CD8-positive, alpha-beta memory T cell (primary cell): ENCODE data around the gene CACNA2D1. TPM values are rescaled to one million over a fixed set of nuclear protein-coding genes. Genes with fewer than 3 reads are reported as not detected.

Experiments used
- CTCF ChIA-PET: fragments of 350-600 bp; sonication (Branson Sonifier 250); formaldehyde crosslinking; loops from one replicate; lab custom pipeline; 2021; ENCODE audit warnings: antibody characterized with exemption; lab: Charles Lee
- POLR2A ChIA-PET: fragments of 350-600 bp; sonication (Branson Sonifier 250); formaldehyde crosslinking; loops from one replicate; lab custom pipeline; 2021; ENCODE audit warnings: antibody characterized with exemption; lab: Charles Lee
- DNase-seq, 5 donors: peaks; one replicate each; pipeline versions ENCODE4 v3.0.0 to v3.0.0-alpha.2; 2020 to 2022; ENCODE audit warnings: mixed read lengths in 1 of 5
- H3K27ac ChIP-seq: one replicate; pipeline ENCODE4 v1.7.0; 2013; ENCODE audit warnings: low read depth, mild to moderate bottlenecking, low read length, moderate library complexity
- H3K27me3 ChIP-seq: 2 replicates; pipeline ENCODE4 v1.7.0; 2013; ENCODE audit warnings: low read length, mild to moderate bottlenecking; ENCODE audit not compliant: insufficient read depth, poor library complexity, severe bottlenecking
- H3K36me3 ChIP-seq: 2 replicates; pipeline ENCODE4 v1.7.0; 2013; ENCODE audit warnings: mild to moderate bottlenecking, low read length, moderate library complexity; ENCODE audit not compliant: insufficient read depth
- H3K4me1 ChIP-seq: 2 replicates; pipeline ENCODE4 v1.7.0; 2013; ENCODE audit warnings: mild to moderate bottlenecking, low read length, moderate library complexity; ENCODE audit not compliant: insufficient read depth
- H3K4me3 ChIP-seq: 2 replicates; pipeline ENCODE4 v1.7.0; 2013; ENCODE audit warnings: mild to moderate bottlenecking, low read length
- H3K9me3 ChIP-seq: 2 replicates; pipeline ENCODE4 v1.7.0; 2013; ENCODE audit warnings: mild to moderate bottlenecking, low read length
- H3K27ac Mint-ChIP-seq, 8 donors: one replicate each; pipeline ENCODE4 v1.8.0; 2020 to 2021; ENCODE audit warnings: mixed read lengths in 8 of 8, mild to moderate bottlenecking in 6 of 8, inconsistent platforms in 3 of 8, moderate library complexity in 3 of 8
- H3K27me3 Mint-ChIP-seq, 2 donors: one replicate each; pipeline ENCODE4 v1.8.0; 2020 to 2021; ENCODE audit warnings: mixed read lengths in 2 of 2, mild to moderate bottlenecking in 1 of 2, moderate library complexity in 1 of 2
- H3K36me3 Mint-ChIP-seq, 3 donors: one replicate each; pipeline ENCODE4 v1.8.0; 2020 to 2021; ENCODE audit warnings: mixed read lengths in 3 of 3, inconsistent platforms in 1 of 3, mild to moderate bottlenecking in 1 of 3
- H3K4me1 Mint-ChIP-seq, 3 donors: one replicate each; pipeline ENCODE4 v1.8.0; 2020 to 2021; ENCODE audit warnings: mixed read lengths in 3 of 3, inconsistent platforms in 1 of 3, mild to moderate bottlenecking in 1 of 3
- H3K4me3 Mint-ChIP-seq, 7 donors: one replicate each; pipeline ENCODE4 v1.8.0; 2020 to 2021; ENCODE audit warnings: mixed read lengths in 7 of 7, mild to moderate bottlenecking in 6 of 7, moderate library complexity in 4 of 7, inconsistent platforms in 2 of 7
- H3K9me3 Mint-ChIP-seq, 5 donors: one replicate each; pipeline ENCODE4 v1.8.0; 2020 to 2022; ENCODE audit warnings: mixed read lengths in 5 of 5, mild to moderate bottlenecking in 3 of 5, moderate library complexity in 2 of 5, inconsistent platforms in 1 of 5
- polyA plus RNA-seq: library from polyadenylated mRNA; unstranded; fragments of 300-500 nt; fragmentation: Illumina TruSeq; gene quantifications from one replicate; pipeline ENCODE4 v1.2.3, GENCODE V29; 2021
- total RNA-seq, 2 experiments: library from RNA; stranded (reverse); gene quantifications; one replicate each; pipeline ENCODE4 v1.2.3, GENCODE V29; 2021

Gene CACNA2D1
- total and polyA plus RNA-seq, 3 experiments from 2014 or later = not detected

DNA sequence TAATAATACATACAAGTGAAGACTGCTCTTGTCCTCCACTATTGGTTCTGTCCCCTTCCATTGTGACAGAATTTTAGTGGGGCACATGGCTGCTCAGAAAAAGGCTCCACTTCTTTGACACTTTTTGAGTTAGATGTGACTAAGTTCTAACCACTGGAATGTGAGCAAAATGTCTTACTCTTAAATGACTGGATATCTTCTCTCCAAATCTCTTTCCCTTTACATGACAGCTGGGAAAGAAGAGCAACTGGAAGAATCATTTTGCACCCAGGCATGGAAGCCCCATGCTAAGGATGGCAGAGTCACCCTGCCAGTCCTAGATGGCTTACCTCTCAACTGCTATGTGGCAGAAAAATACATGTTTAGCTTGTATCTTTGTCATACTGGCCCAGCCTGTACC, 97.7 kb downstream of the CACNA2D1 start:
- CTCF ChIA-PET = no interaction called here
- no peaks in the 10 kb centered on the region for H3K36me3 ChIP-seq
- Mint-ChIP-seq H3K9me3 (peaks cover 0 to 23% (median 1%) of the 10 kb centered on the region in 5 donors), H3K27ac (no peak overlapping the region), H3K4me3 (no peak overlapping the region), H3K4me1 (no peaks in the 10 kb centered on the region), H3K36me3 (no peaks in the 10 kb centered on the region), H3K27me3 (no peaks in the 10 kb centered on the region)
- no peaks in the 10 kb centered on the region for H3K4me1 ChIP-seq
- DNase-seq = no peak
- H3K27me3 ChIP-seq = no peaks in the 10 kb centered on the region
- POLR2A ChIA-PET = no interaction called here
- H3K27ac ChIP-seq = no peak overlapping the region
- no peak overlapping the region for H3K4me3 ChIP-seq
- H3K9me3 ChIP-seq = no peaks in the 10 kb centered on the region

GRCh38 chr7:82343716-82344115, 99.9 kb downstream of the CACNA2D1 start:
- Mint-ChIP-seq H3K27ac (no peak overlapping the region), H3K4me3 (no peak overlapping the region), H3K36me3 (no peaks in the 10 kb centered on the region), H3K9me3 (peaks cover 0 to 20% (median 3%) of the 10 kb centered on the region in 5 donors), H3K4me1 (no peaks in the 10 kb centered on the region), H3K27me3 (no peaks in the 10 kb centered on the region)
- Histone ChIP-seq H3K4me3 (no peak overlapping the region), H3K27ac (no peak overlapping the region), H3K36me3 (no peaks in the 10 kb centered on the region), H3K4me1 (no peaks in the 10 kb centered on the region), H3K9me3 (no peaks in the 10 kb centered on the region), H3K27me3 (no peaks in the 10 kb centered on the region)
- ChIA-PET CTCF (no interaction called here), POLR2A (no interaction called here)
- no peak for DNase-seq

- no peak overlapping the region for H3K27ac ChIP-seq
- POLR2A ChIA-PET = no interaction called here
- no peaks in the 10 kb centered on the region for H3K4me1 ChIP-seq
- H3K9me3 ChIP-seq = no peaks in the 10 kb centered on the region
- no peak overlapping the region for H3K4me3 ChIP-seq
- H3K27ac Mint-ChIP-seq = no peak overlapping the region
- CTCF ChIA-PET = interaction anchor here (0.9 kb wide), 1 partner anchor 21 kb away, joined by 3 read pairs; no protein-coding TSS in a partner anchor
- no peaks in the 10 kb centered on the region for H3K27me3 ChIP-seq
- no peaks in the 10 kb centered on the region for H3K27me3 Mint-ChIP-seq
- no peak for DNase-seq
- no peaks in the 10 kb centered on the region for H3K4me1 Mint-ChIP-seq
- H3K36me3 ChIP-seq = no peaks in the 10 kb centered on the region
- peaks cover 0 to 19% (median 6%) of the 10 kb centered on the region in 5 donors for H3K9me3 Mint-ChIP-seq
- H3K36me3 Mint-ChIP-seq = no peaks in the 10 kb centered on the region
- H3K4me3 Mint-ChIP-seq = no peak overlapping the region
Measured at GRCh38 chr7:82339958-82340357, 103.6 kb downstream of the CACNA2D1 start.

- CTCF ChIA-PET = no interaction called here
- Mint-ChIP-seq H3K36me3 (no peaks in the 10 kb centered on the region), H3K27ac (no peak overlapping the region), H3K9me3 (peaks cover 0 to 12% (median 6%) of the 10 kb centered on the region in 5 donors), H3K4me3 (no peak overlapping the region), H3K4me1 (no peaks in the 10 kb centered on the region), H3K27me3 (no peaks in the 10 kb centered on the region)
- POLR2A ChIA-PET = no interaction called here
- H3K4me1 ChIP-seq = no peaks in the 10 kb centered on the region
- H3K9me3 ChIP-seq = no peaks in the 10 kb centered on the region
- no peaks in the 10 kb centered on the region for H3K36me3 ChIP-seq
- H3K27ac ChIP-seq = no peak overlapping the region
- H3K4me3 ChIP-seq = no peak overlapping the region
- H3K27me3 ChIP-seq = no peaks in the 10 kb centered on the region
- no peak for DNase-seq
Measured at GRCh38 chr7:82335927-82336326, 107.7 kb downstream of the CACNA2D1 start.

- H3K4me3 Mint-ChIP-seq = no peak overlapping the region
- Histone ChIP-seq H3K9me3 (no peaks in the 10 kb centered on the region), H3K4me1 (no peaks in the 10 kb centered on the region), H3K36me3 (no peaks in the 10 kb centered on the region), H3K27ac (no peak overlapping the region), H3K4me3 (no peak overlapping the region), H3K27me3 (no peaks in the 10 kb centered on the region)
- no peak overlapping the region for H3K27ac Mint-ChIP-seq
- H3K36me3 Mint-ChIP-seq = no peaks in the 10 kb centered on the region
- no peak for DNase-seq
- CTCF ChIA-PET = no interaction called here
- H3K27me3 Mint-ChIP-seq = no peaks in the 10 kb centered on the region
- H3K4me1 Mint-ChIP-seq = no peaks in the 10 kb centered on the region
- POLR2A ChIA-PET = no interaction called here
- peaks cover 0 to 11% (median 6%) of the 10 kb centered on the region in 5 donors for H3K9me3 Mint-ChIP-seq
Measured at GRCh38 chr7:82335001-82335400, 108.6 kb downstream of the CACNA2D1 start.

GRCh38 chr7:82331234-82331633, 112.3 kb downstream of the CACNA2D1 start:
- no peaks in the 10 kb centered on the region for H3K4me1 ChIP-seq
- no peak overlapping the region for H3K27ac Mint-ChIP-seq
- H3K4me3 Mint-ChIP-seq = no peak overlapping the region
- H3K27ac ChIP-seq = no peak overlapping the region
- H3K36me3 Mint-ChIP-seq = no peaks in the 10 kb centered on the region
- H3K27me3 ChIP-seq = no peaks in the 10 kb centered on the region
- H3K4me1 Mint-ChIP-seq = no peaks in the 10 kb centered on the region
- DNase-seq = no peak
- POLR2A ChIA-PET = no interaction called here
- no peak overlapping the region for H3K4me3 ChIP-seq
- CTCF ChIA-PET = no interaction called here
- H3K9me3 ChIP-seq = no peaks in the 10 kb centered on the region
- no peaks in the 10 kb centered on the region for H3K36me3 ChIP-seq
- H3K27me3 Mint-ChIP-seq = no peaks in the 10 kb centered on the region
- H3K9me3 Mint-ChIP-seq = peaks cover 1 to 10% (median 6%) of the 10 kb centered on the region in 5 donors

- Mint-ChIP-seq H3K4me3 (no peak overlapping the region), H3K27ac (no peak overlapping the region), H3K36me3 (no peaks in the 10 kb centered on the region), H3K9me3 (peaks cover 1 to 6% (median 5%) of the 10 kb centered on the region in 5 donors), H3K4me1 (no peaks in the 10 kb centered on the region), H3K27me3 (no peaks in the 10 kb centered on the region)
- CTCF ChIA-PET = no interaction called here
- POLR2A ChIA-PET = interaction anchor here (0.5 kb wide), 1 partner anchor 193 kb away, joined by 3 read pairs; no protein-coding TSS in a partner anchor
- Histone ChIP-seq H3K27ac (no peak overlapping the region), H3K4me1 (no peaks in the 10 kb centered on the region), H3K27me3 (no peaks in the 10 kb centered on the region), H3K9me3 (no peaks in the 10 kb centered on the region), H3K36me3 (no peaks in the 10 kb centered on the region), H3K4me3 (no peak overlapping the region)
- no peak for DNase-seq
Measured at GRCh38 chr7:82330706-82331215, 112.8 kb downstream of the CACNA2D1 start.

- Histone ChIP-seq H3K27ac (no peak overlapping the region), H3K36me3 (no peaks in the 10 kb centered on the region), H3K4me1 (no peaks in the 10 kb centered on the region), H3K9me3 (no peaks in the 10 kb centered on the region), H3K4me3 (no peak overlapping the region), H3K27me3 (no peaks in the 10 kb centered on the region)
- Mint-ChIP-seq H3K36me3 (no peaks in the 10 kb centered on the region), H3K27ac (no peak overlapping the region), H3K9me3 (peaks cover 0 to 13% (median 2%) of the 10 kb centered on the region in 5 donors), H3K27me3 (no peaks in the 10 kb centered on the region), H3K4me3 (no peak overlapping the region), H3K4me1 (no peaks in the 10 kb centered on the region)
- ChIA-PET CTCF (no interaction called here), POLR2A (no interaction called here)
- no peak for DNase-seq
Measured at GRCh38 chr7:82327898-82328297, 115.7 kb downstream of the CACNA2D1 start.
